GM19035 (cell line): Measurements from ENCODE around the gene ATP8A2.
"Not testable (repeated sequence)": the region's sequence is repeated elsewhere in the genome, so short reads cannot be mapped to it uniquely, and the experiment has no call there.

ENCODE experiments used
- ATAC-seq: cut with Tn5 transposase; IDR thresholded peaks from one replicate; pipeline ENCODE4 v1.9.1; 2021; ENCODE audit not compliant: unreplicated experiment

Gene ATP8A2

GRCh38 chr13:25462301-25463125 is 90.7 kb downstream of the ATP8A2 start:
- no peak for ATAC-seq

- no peak for ATAC-seq
These were observed 91.7 kb downstream of the ATP8A2 start for GRCh38 chr13:25463496-25463895.

GRCh38 chr13:25466880-25467279 is 95.1 kb downstream of the ATP8A2 start:
- ATAC-seq: no peak

- ATAC-seq: no peak
These were observed 96.8 kb downstream of the ATP8A2 start for GRCh38 chr13:25468325-25469168.

- no peak for ATAC-seq
These were observed 97.4 kb downstream of the ATP8A2 start for GRCh38 chr13:25469169-25469525.

GRCh38 chr13:25473864-25474263 is 102.1 kb downstream of the ATP8A2 start:
- ATAC-seq: no peak

- ATAC-seq: no peak
These were observed 106.4 kb downstream of the ATP8A2 start for GRCh38 chr13:25478186-25478585.

GRCh38 chr13:25489238-25489637 is 117.5 kb downstream of the ATP8A2 start:
- ATAC-seq: no peak

GRCh38 chr13:25490236-25490635 is 118.5 kb downstream of the ATP8A2 start:
- ATAC-seq: no peak

GRCh38 chr13:25493931-25494640 is 122.3 kb downstream of the ATP8A2 start:
- ATAC-seq: no peak

GRCh38 chr13:25494698-25495411 is 123.1 kb downstream of the ATP8A2 start:
- no peak for ATAC-seq

- ATAC-seq: no peak
These were observed 129.5 kb downstream of the ATP8A2 start for GRCh38 chr13:25501231-25501630.

- ATAC-seq: no peak
These were observed 130.3 kb downstream of the ATP8A2 start for GRCh38 chr13:25502031-25502430.

GRCh38 chr13:25502551-25502950 is 130.8 kb downstream of the ATP8A2 start:
- no peak for ATAC-seq

GRCh38 chr13:25503856-25504255 is 132.1 kb downstream of the ATP8A2 start:
- ATAC-seq: no peak

- ATAC-seq: no peak
These were observed 136.1 kb downstream of the ATP8A2 start for GRCh38 chr13:25507841-25508240.

- ATAC-seq: not testable (repeated sequence)
These were observed 141.3 kb downstream of the ATP8A2 start for GRCh38 chr13:25513060-25513459.

- ATAC-seq: no peak
These were observed 146.7 kb downstream of the ATP8A2 start for GRCh38 chr13:25518441-25518840.

- ATAC-seq: no peak
These were observed 154.1 kb downstream of the ATP8A2 start for GRCh38 chr13:25525884-25526283.

GRCh38 chr13:25528266-25528665 is 156.5 kb downstream of the ATP8A2 start:
- ATAC-seq: no peak

GRCh38 chr13:25529425-25529824 is 157.7 kb downstream of the ATP8A2 start:
- ATAC-seq: no peak
